HepG2 (cell line): ENCODE data around the gene CAMTA2. TPM values are rescaled to one million over a fixed set of nuclear protein-coding genes. Genes with fewer than 3 reads are reported as not detected.

Source experiments
- ATF2 ChIP-seq: sonication (generic); formaldehyde crosslinking; IDR thresholded peaks from 2 replicates; pipeline ENCODE4 v1.4.0; 2020; ENCODE audit warnings: missing genetic modification reagents
- CCDC6 ChIP-seq: sonication (generic); formaldehyde crosslinking; IDR thresholded peaks from 2 replicates; pipeline ENCODE4 v1.8.1; 2022; ENCODE audit warnings: mild to moderate bottlenecking, missing genetic modification reagents, moderate library complexity
- LCORL ChIP-seq, 2 experiments: fragments of 450-650 bp in 1 of 2; sonication (generic) in 1 of 2; formaldehyde crosslinking in 1 of 2; IDR thresholded peaks; 2 replicates each; pipeline versions ENCODE4 v1.5.0 to v1.6.1; 2017 to 2020; ENCODE audit warnings: antibody characterized with exemption in 1 of 2, missing genetic modification reagents in 1 of 2
- MZF1 ChIP-seq: sonication (generic); formaldehyde crosslinking; IDR thresholded peaks from 2 replicates; pipeline ENCODE4 v1.8.1; 2023; ENCODE audit warnings: mild to moderate bottlenecking, missing genetic modification reagents, borderline replicate concordance
- PCBP1 ChIP-seq: fragments of 200-400 bp; formaldehyde crosslinking; IDR thresholded peaks from 2 replicates; pipeline ENCODE4 v1.6.1; 2017; ENCODE audit warnings: mild to moderate bottlenecking, low read depth, low read length, borderline replicate concordance
- TCF12 ChIP-seq, 2 experiments: fragments of 450-650 bp in 1 of 2; sonication (generic) in 1 of 2; formaldehyde crosslinking in 1 of 2; IDR thresholded peaks; 2 replicates each; pipeline versions ENCODE4 v1.6.1 to v1.8.0; 2017 to 2022; ENCODE audit warnings: antibody characterized with exemption in 1 of 2, mild to moderate bottlenecking in 1 of 2, missing genetic modification reagents in 1 of 2, moderate library complexity in 1 of 2
- TOPORS ChIP-seq: sonication (generic); formaldehyde crosslinking; IDR thresholded peaks from 2 replicates; pipeline ENCODE4 v1.8.0; 2023; ENCODE audit warnings: mild to moderate bottlenecking, missing genetic modification reagents
- UBTF ChIP-seq: sonication (generic); formaldehyde crosslinking; IDR thresholded peaks from 2 replicates; pipeline ENCODE4 v1.4.0; 2020; ENCODE audit warnings: mild to moderate bottlenecking, missing genetic modification reagents
- ZBTB20 ChIP-seq: sonication (generic); formaldehyde crosslinking; IDR thresholded peaks from 2 replicates; pipeline ENCODE4 v1.8.1; 2023; ENCODE audit warnings: missing genetic modification reagents, low read depth, mild to moderate bottlenecking, borderline replicate concordance
- ZBTB38 ChIP-seq: sonication (generic); formaldehyde crosslinking; IDR thresholded peaks from 2 replicates; pipeline ENCODE4 v1.5.1; 2020; ENCODE audit warnings: mild to moderate bottlenecking, missing genetic modification reagents
- ZFX ChIP-seq: sonication (generic); formaldehyde crosslinking; IDR thresholded peaks from 2 replicates; pipeline ENCODE4 v1.4.0; 2020; ENCODE audit warnings: mild to moderate bottlenecking, low read depth, missing genetic modification reagents, moderate library complexity
- ZNF224 ChIP-seq: sonication (generic); formaldehyde crosslinking; IDR thresholded peaks from 2 replicates; pipeline ENCODE4 v1.5.0; 2020; ENCODE audit warnings: mild to moderate bottlenecking, missing genetic modification reagents
- ZNF546 ChIP-seq: sonication (generic); formaldehyde crosslinking; conservative IDR thresholded peaks from 2 replicates; pipeline ENCODE4 v1.8.1; 2023; ENCODE audit warnings: mild to moderate bottlenecking, missing genetic modification reagents
- ZNF549 ChIP-seq: sonication (generic); formaldehyde crosslinking; IDR thresholded peaks from 2 replicates; pipeline ENCODE4 v1.5.0; 2020; ENCODE audit warnings: missing genetic modification reagents
- ZNF780A ChIP-seq: sonication (generic); formaldehyde crosslinking; IDR thresholded peaks from 2 replicates; pipeline ENCODE4 v1.8.0; 2022; ENCODE audit warnings: mild to moderate bottlenecking, missing genetic modification reagents, moderate library complexity
- polyA plus RNA-seq, 8 experiments: library from polyadenylated mRNA; depleted of rRNA in 3 of 8; stranded (reverse) in 7 of 8; unstranded in 1 of 8; fragments of >200 nt; fragmentation: Illumina TruSeq in 4 of 8; extraction: Trizol in 4 of 8; gene quantifications; 2 replicates each; pipeline versions ENCODE4 v1.2.1 to v1.2.3, GENCODE V29; 2011 to 2016; ENCODE audit warnings: low read depth in 4 of 8, missing spikeins in 1 of 8, mixed read lengths in 1 of 8; ENCODE audit not compliant: insufficient read depth in 1 of 8
- total RNA-seq, 5 experiments: library from RNA; depleted of rRNA; stranded (reverse); fragments of >200 nt; fragmentation: Illumina TruSeq; extraction: Trizol; gene quantifications; 2 replicates each; pipeline ENCODE4 v1.2.3, GENCODE V29; 2016; ENCODE audit warnings: low read depth in 1 of 5
- TF ChIP-seq, protein P1 (sequence below): sonication (generic); formaldehyde crosslinking; IDR thresholded peaks from 2 replicates; pipeline ENCODE4 v1.8.0; 2022; ENCODE audit warnings: missing genetic modification reagents, mild to moderate bottlenecking, inconsistent platforms, borderline replicate concordance
- TF ChIP-seq, protein P2 (sequence below): sonication (generic); formaldehyde crosslinking; IDR thresholded peaks from 2 replicates; pipeline ENCODE4 v1.9.0; 2022; ENCODE audit warnings: missing genetic modification reagents, mild to moderate bottlenecking, borderline replicate concordance
- TF ChIP-seq, protein P3 (sequence below): sonication (generic); formaldehyde crosslinking; IDR thresholded peaks from 2 replicates; pipeline ENCODE4 v1.4.0; 2020; ENCODE audit warnings: missing genetic modification reagents; ENCODE audit errors: not compliant biosample characterization

CAMTA2 gene
- total and polyA plus RNA-seq, 2 of the 13 experiments (the other 11 are each of a cell fraction or from before 2014, with no cell fraction given), result 4.1 to 7.1 TPM

GRCh38 chr17:4948166-4948930 lies 39.1 kb downstream of the CAMTA2 start, which contains the start of gene PFN1 (continued):
- TF ChIP-seq ATF2 (CRISPR knock-in tag), result no peak
- TF ChIP-seq, protein P1, sequence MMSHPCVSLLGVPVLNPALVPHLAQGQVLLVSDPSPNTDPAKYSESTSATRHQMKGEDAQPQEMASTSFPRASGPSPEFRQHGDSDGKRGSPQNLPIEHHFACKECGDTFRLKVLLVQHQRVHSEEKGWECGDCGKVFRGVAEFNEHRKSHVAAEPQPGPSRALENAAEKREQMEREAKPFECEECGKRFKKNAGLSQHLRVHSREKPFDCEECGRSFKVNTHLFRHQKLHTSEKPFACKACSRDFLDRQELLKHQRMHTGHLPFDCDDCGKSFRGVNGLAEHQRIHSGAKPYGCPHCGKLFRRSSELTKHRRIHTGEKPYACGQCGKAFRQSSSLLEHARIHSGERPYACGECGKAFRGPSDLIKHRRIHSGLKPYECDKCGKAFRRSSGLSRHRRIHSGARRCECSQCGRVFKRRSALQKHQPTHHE (CRISPR knock-in tag), result peak; percentile 58; the same call in 1 of the 2 replicates
- TF ChIP-seq CCDC6, result peak; percentile 89
- TF ChIP-seq ZNF224, result 0 out of 2 replicates have a peak, but pooled peaks have one; percentile 57
- no peak for TF ChIP-seq PCBP1
- TF ChIP-seq ZBTB38 (CRISPR knock-in tag), result peak; percentile 22; the same call in 1 of the 2 replicates
- TF ChIP-seq ZNF780A, result 0 out of 2 replicates have a peak, but pooled peaks have one; percentile 14
- TF ChIP-seq, protein P2, sequence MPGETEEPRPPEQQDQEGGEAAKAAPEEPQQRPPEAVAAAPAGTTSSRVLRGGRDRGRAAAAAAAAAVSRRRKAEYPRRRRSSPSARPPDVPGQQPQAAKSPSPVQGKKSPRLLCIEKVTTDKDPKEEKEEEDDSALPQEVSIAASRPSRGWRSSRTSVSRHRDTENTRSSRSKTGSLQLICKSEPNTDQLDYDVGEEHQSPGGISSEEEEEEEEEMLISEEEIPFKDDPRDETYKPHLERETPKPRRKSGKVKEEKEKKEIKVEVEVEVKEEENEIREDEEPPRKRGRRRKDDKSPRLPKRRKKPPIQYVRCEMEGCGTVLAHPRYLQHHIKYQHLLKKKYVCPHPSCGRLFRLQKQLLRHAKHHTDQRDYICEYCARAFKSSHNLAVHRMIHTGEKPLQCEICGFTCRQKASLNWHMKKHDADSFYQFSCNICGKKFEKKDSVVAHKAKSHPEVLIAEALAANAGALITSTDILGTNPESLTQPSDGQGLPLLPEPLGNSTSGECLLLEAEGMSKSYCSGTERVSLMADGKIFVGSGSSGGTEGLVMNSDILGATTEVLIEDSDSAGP (CRISPR knock-in tag), result peak; percentile 74
- TF ChIP-seq, protein P3, sequence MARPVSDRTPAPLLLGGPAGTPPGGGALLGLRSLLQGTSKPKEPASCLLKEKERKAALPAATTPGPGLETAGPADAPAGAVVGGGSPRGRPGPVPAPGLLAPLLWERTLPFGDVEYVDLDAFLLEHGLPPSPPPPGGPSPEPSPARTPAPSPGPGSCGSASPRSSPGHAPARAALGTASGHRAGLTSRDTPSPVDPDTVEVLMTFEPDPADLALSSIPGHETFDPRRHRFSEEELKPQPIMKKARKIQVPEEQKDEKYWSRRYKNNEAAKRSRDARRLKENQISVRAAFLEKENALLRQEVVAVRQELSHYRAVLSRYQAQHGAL, result no peak
- peak; percentile 23; the same call in 1 of the 2 replicates for TF ChIP-seq ZFX (CRISPR knock-in tag)
- TF ChIP-seq TCF12 (IDR thresholded peaks at IDR 0.05), result no peak
- TF ChIP-seq TCF12 (CRISPR knock-in tag; IDR thresholded peaks at IDR 0.05), result no peak
- TF ChIP-seq ZNF549 (CRISPR knock-in tag), result no peak
- no peak for TF ChIP-seq ZNF546 (CRISPR knock-in tag)
- TF ChIP-seq UBTF, result peak; percentile 73; the same call in 1 of the 2 replicates
- TF ChIP-seq TOPORS (CRISPR knock-in tag), result no peak
- no peak for TF ChIP-seq MZF1
- TF ChIP-seq ZBTB20 (CRISPR knock-in tag), result no peak
- TF ChIP-seq LCORL (IDR thresholded peaks at IDR 0.05), result peak; percentile 73; the same call in 1 of the 2 replicates
- TF ChIP-seq LCORL (CRISPR knock-in tag; IDR thresholded peaks at IDR 0.05), result no peak; the same call in 1 of the 2 replicates
